ENCODE measurements around the gene RNF152. TPM values are rescaled to one million over a fixed set of nuclear protein-coding genes. Genes with fewer than 3 reads are reported as not detected.

RNF152 gene
- total RNA-seq, 2 donors from 2014 or later, result 90.8 to 119 TPM

GRCh38 chr18:61854578-61855448 is 38.0 kb downstream of the RNF152 start:
- H3K9ac ChIP-seq (ENCODE audit: extremely low read depth, low read length, poor library complexity, severe bottlenecking), result no peak overlapping the region
- WGBS, 2 experiments (ENCODE audit: insufficient coverage in 1 of 2, insufficient read length in 1 of 2), result 82 to 88% methylated on average over 7 to 8 of the region's 9 CpGs
- no peak overlapping the region for H3K4me3 ChIP-seq (ENCODE audit: low read length)
- no peaks in the 10 kb centered on the region for H3K27me3 ChIP-seq (ENCODE audit: control insufficient read depth, insufficient read depth, low read length, poor library complexity, severe bottlenecking)
- no peak overlapping the region for H3K27ac ChIP-seq (ENCODE audit: low read depth, low read length)
- no peak for DNase-seq
- Mint-ChIP-seq H3K27me3 (ENCODE audit: insufficient read depth) (no peaks in the 10 kb centered on the region), H3K9me3 (no peaks in the 10 kb centered on the region), H3K27ac (no peak overlapping the region), H3K36me3 (ENCODE audit: low read depth) (peaks cover 35% of the 10 kb centered on the region), H3K4me1 (peaks cover 63% of the 10 kb centered on the region), H3K4me3 (no peak overlapping the region)
- H3K9me3 ChIP-seq (ENCODE audit: control insufficient read depth, low read length), result no peaks in the 10 kb centered on the region
- peaks cover 88% of the 10 kb centered on the region for H3K36me3 ChIP-seq (ENCODE audit: control insufficient read depth, insufficient read depth, low read length)
- no peak for TF ChIP-seq CTCF (conservative IDR thresholded peaks at IDR 0.05)
- H3K4me1 ChIP-seq (ENCODE audit: control insufficient read depth, insufficient read depth, low read length), result peaks cover 38% of the 10 kb centered on the region

DNA sequence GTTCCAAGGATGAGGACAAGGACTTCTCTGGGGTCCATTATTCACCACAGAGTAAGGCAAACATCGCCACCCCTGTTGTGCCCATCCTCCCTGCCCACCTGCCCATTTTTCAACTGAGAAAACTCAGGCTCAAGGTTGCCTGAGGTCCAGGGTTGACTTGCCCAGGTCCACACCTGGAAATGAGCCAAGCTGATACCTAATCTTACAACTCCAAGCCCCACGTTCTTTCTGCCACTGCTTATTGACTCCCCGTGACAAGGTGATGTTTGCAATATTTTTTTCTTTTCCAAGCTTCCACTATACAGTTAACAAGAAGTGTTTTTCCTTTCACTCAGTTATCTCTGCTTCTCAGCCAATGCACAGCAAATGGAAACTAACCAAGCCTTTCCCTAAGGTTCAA is 39.0 kb downstream of the RNF152 start:
- H3K27ac ChIP-seq (ENCODE audit: low read depth, low read length), result no peak overlapping the region
- H3K4me1 Mint-ChIP-seq, result peaks cover 59% of the 10 kb centered on the region
- H3K27me3 ChIP-seq (ENCODE audit: control insufficient read depth, insufficient read depth, low read length, poor library complexity, severe bottlenecking), result no peaks in the 10 kb centered on the region
- no peak overlapping the region for H3K27ac Mint-ChIP-seq
- H3K36me3 Mint-ChIP-seq (ENCODE audit: low read depth), result peaks cover 28% of the 10 kb centered on the region
- no peaks in the 10 kb centered on the region for H3K27me3 Mint-ChIP-seq (ENCODE audit: insufficient read depth)
- no peak overlapping the region for H3K9ac ChIP-seq (ENCODE audit: extremely low read depth, low read length, poor library complexity, severe bottlenecking)
- H3K9me3 Mint-ChIP-seq, result no peaks in the 10 kb centered on the region
- DNase-seq, result no peak
- no peaks in the 10 kb centered on the region for H3K9me3 ChIP-seq (ENCODE audit: control insufficient read depth, low read length)
- no peak for TF ChIP-seq CTCF (conservative IDR thresholded peaks at IDR 0.05)
- peak overlapping the region; percentile 39 for H3K4me3 ChIP-seq (ENCODE audit: low read length)
- 89% methylated on average over 3 of the region's 3 CpGs; no CpG with 5 or more reads in 1 of the 2 experiments for WGBS, 2 experiments (ENCODE audit: insufficient coverage in 1 of 2, insufficient read length in 1 of 2)
- no peak overlapping the region for H3K4me3 Mint-ChIP-seq
- H3K4me1 ChIP-seq (ENCODE audit: control insufficient read depth, insufficient read depth, low read length), result peaks cover 32% of the 10 kb centered on the region
- H3K36me3 ChIP-seq (ENCODE audit: control insufficient read depth, insufficient read depth, low read length), result peaks cover 87% of the 10 kb centered on the region

DNA sequence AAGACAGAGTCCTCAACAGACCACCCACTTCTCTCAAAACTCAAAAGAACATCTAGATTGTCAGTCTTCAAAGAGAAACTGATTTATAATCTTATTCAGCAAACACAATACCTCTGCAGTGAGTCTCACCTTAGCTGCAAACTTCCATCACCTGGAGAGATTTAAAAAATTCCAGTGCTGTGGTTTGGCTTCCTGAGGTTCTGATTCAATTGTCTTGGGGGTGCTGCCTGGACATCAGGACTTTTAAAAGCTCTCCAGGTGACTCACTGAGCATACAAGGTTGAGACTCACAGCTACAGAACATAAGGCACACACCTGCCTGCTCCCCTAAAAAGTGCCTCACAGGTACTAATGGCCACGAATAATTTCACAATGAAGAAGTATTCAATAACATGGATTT is 40.3 kb downstream of the RNF152 start:
- Mint-ChIP-seq H3K4me1 (peaks cover 50% of the 10 kb centered on the region), H3K36me3 (ENCODE audit: low read depth) (peaks cover 26% of the 10 kb centered on the region), H3K4me3 (no peak overlapping the region), H3K9me3 (no peaks in the 10 kb centered on the region), H3K27ac (peak overlapping the region; percentile 20), H3K27me3 (ENCODE audit: insufficient read depth) (no peaks in the 10 kb centered on the region)
- H3K9ac ChIP-seq (ENCODE audit: extremely low read depth, low read length, poor library complexity, severe bottlenecking), result no peak overlapping the region
- no peaks in the 10 kb centered on the region for H3K27me3 ChIP-seq (ENCODE audit: control insufficient read depth, insufficient read depth, low read length, poor library complexity, severe bottlenecking)
- H3K4me1 ChIP-seq (ENCODE audit: control insufficient read depth, insufficient read depth, low read length), result peaks cover 21% of the 10 kb centered on the region
- 82% methylated on average over 1 of the region's 1 CpG; no CpG with 5 or more reads in 1 of the 2 experiments for WGBS, 2 experiments (ENCODE audit: insufficient coverage in 1 of 2, insufficient read length in 1 of 2)
- H3K27ac ChIP-seq (ENCODE audit: low read depth, low read length), result no peak overlapping the region
- peak overlapping the region; percentile 8 for H3K4me3 ChIP-seq (ENCODE audit: low read length)
- peaks cover 87% of the 10 kb centered on the region for H3K36me3 ChIP-seq (ENCODE audit: control insufficient read depth, insufficient read depth, low read length)
- DNase-seq, result no peak
- TF ChIP-seq CTCF (conservative IDR thresholded peaks at IDR 0.05), result no peak
- H3K9me3 ChIP-seq (ENCODE audit: control insufficient read depth, low read length), result no peaks in the 10 kb centered on the region
